OCI-LY1 (cell line): ENCODE data around the gene SIAH1.

Source experiments
- CTCF ChIP-seq: fragments of 200-600 bp; sonication (generic), shearing (Covaris generic); IDR thresholded peaks from 2 replicates; pipeline ENCODE4 v1.5.1; 2017; ENCODE audit warnings: mild to moderate bottlenecking, antibody characterized with exemption, low read length, moderate library complexity, mixed read lengths
- EZH2 ChIP-seq: fragments of 200-600 bp; sonication (generic), shearing (Covaris generic); IDR thresholded peaks from 2 replicates; pipeline ENCODE4 v1.8.0; 2017; ENCODE audit warnings: borderline replicate concordance, mixed run types, mild to moderate bottlenecking, antibody characterized with exemption, low read length, moderate library complexity, mixed read lengths

DNA sequence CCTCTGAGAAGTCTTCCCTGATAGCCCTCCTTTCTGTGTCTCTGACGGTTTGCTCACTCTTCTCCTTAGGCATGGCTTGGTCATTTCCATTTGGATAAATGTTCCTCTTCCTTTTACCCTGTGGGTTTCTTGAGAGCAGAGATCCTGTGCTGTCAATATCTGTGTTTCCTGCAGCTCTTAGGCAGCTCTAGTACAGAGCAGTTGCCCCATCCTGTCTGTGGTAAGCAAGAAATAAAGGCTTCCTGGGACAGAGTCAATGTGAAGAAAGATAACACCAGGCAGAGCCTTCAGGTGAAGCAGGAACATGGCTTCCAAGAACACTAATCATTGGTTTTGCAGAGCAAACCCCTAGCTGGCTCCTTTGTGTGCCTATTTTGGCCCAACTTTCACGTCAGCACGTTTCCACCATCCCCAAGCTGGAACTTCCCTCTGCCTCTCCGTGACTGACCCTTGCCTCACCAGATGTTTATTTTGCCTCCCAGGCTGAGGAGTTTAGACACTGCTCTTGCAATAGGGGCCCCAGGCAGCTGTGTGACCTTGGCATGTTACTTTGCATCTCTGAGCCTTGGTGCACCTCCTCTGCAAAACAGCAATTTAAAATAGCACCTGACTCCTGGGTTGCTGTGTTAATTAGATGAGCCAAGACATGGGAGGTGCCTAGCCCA, 49.6 kb upstream of the SIAH1 start:
- TF ChIP-seq CTCF (no peak), EZH2 (no peak)
